ENCODE data around the gene KRTAP13-2. TPM values are rescaled to one million over a fixed set of nuclear protein-coding genes. Genes with fewer than 3 reads are reported as not detected.

Gene KRTAP13-2
- total and polyA plus RNA-seq, 2 experiments from 2014 or later: not detected

GRCh38 chr21:30326390-30326789 is 45.7 kb downstream of the KRTAP13-2 start:
- no peak overlapping the region for H3K27ac ChIP-seq
- no peaks in the 10 kb centered on the region for H3K27me3 ChIP-seq
- no peak overlapping the region for H3K4me3 ChIP-seq
- no peaks in the 10 kb centered on the region for H3K4me1 ChIP-seq (ENCODE audit: low read depth)
- DNase-seq (ENCODE audit: low read depth in 1 of 2, low spot score in 1 of 2): no peak
- no peaks in the 10 kb centered on the region for H3K36me3 ChIP-seq
- no peaks in the 10 kb centered on the region for H3K9me3 ChIP-seq (ENCODE audit: low read depth)
- no peak for TF ChIP-seq CTCF (IDR thresholded peaks at IDR 0.05; ENCODE audit: low read depth, low read length)

Other genes starting within 250 kb of the KRTAP13-2 start
- not detected in 2 replicates for gene CLDN17, start 205.5 kb downstream of the KRTAP13-2 start, total RNA-seq
- not detected in 2 replicates for gene CLDN17, start 205.5 kb downstream of the KRTAP13-2 start, polyA plus RNA-seq
- gene CLDN8, start 156.2 kb downstream of the KRTAP13-2 start, total RNA-seq: not detected in 2 replicates
- gene CLDN8, start 156.2 kb downstream of the KRTAP13-2 start, polyA plus RNA-seq: not detected in 2 replicates
- not detected in 2 replicates for gene KRTAP24-1, start 89.3 kb downstream of the KRTAP13-2 start, total RNA-seq
- not detected in 2 replicates for gene KRTAP24-1, start 89.3 kb downstream of the KRTAP13-2 start, polyA plus RNA-seq
- gene KRTAP25-1, start 82.8 kb downstream of the KRTAP13-2 start, total RNA-seq: not detected in 2 replicates
- not detected in 2 replicates for gene KRTAP25-1, start 82.8 kb downstream of the KRTAP13-2 start, polyA plus RNA-seq
- gene KRTAP26-1, start 52.0 kb downstream of the KRTAP13-2 start, total RNA-seq: not detected in 2 replicates
- not detected in 2 replicates for gene KRTAP26-1, start 52.0 kb downstream of the KRTAP13-2 start, polyA plus RNA-seq
- not detected in 2 replicates for gene KRTAP27-1, start 34.6 kb downstream of the KRTAP13-2 start, total RNA-seq
- not detected in 2 replicates for gene KRTAP27-1, start 34.6 kb downstream of the KRTAP13-2 start, polyA plus RNA-seq
- not detected in 2 replicates for gene KRTAP23-1, start 23.7 kb downstream of the KRTAP13-2 start, total RNA-seq
- not detected in 2 replicates for gene KRTAP23-1, start 23.7 kb downstream of the KRTAP13-2 start, polyA plus RNA-seq
- gene KRTAP13-1, start 23.8 kb upstream of the KRTAP13-2 start, total RNA-seq: not detected in 2 replicates
- gene KRTAP13-1, start 23.8 kb upstream of the KRTAP13-2 start, polyA plus RNA-seq: not detected in 2 replicates
- not detected in 2 replicates for gene KRTAP13-3, start 53.7 kb upstream of the KRTAP13-2 start, total RNA-seq
- not detected in 2 replicates for gene KRTAP13-3, start 53.7 kb upstream of the KRTAP13-2 start, polyA plus RNA-seq
- gene KRTAP13-4, start 57.9 kb upstream of the KRTAP13-2 start, total RNA-seq: not detected in 2 replicates
- not detected in 2 replicates for gene KRTAP13-4, start 57.9 kb upstream of the KRTAP13-2 start, polyA plus RNA-seq
- gene KRTAP15-1, start 68.0 kb upstream of the KRTAP13-2 start, total RNA-seq: not detected in 2 replicates
- gene KRTAP15-1, start 68.0 kb upstream of the KRTAP13-2 start, polyA plus RNA-seq: not detected in 2 replicates
- not detected in 2 replicates for gene KRTAP19-1, start 108.1 kb upstream of the KRTAP13-2 start, total RNA-seq
- gene KRTAP19-1, start 108.1 kb upstream of the KRTAP13-2 start, polyA plus RNA-seq: not detected in 2 replicates
- not detected in 2 replicates for gene KRTAP19-2, start 115.2 kb upstream of the KRTAP13-2 start, total RNA-seq
- gene KRTAP19-2, start 115.2 kb upstream of the KRTAP13-2 start, polyA plus RNA-seq: not detected in 2 replicates
- not detected in 2 replicates for gene KRTAP19-3, start 119.7 kb upstream of the KRTAP13-2 start, total RNA-seq
- gene KRTAP19-3, start 119.7 kb upstream of the KRTAP13-2 start, polyA plus RNA-seq: not detected in 2 replicates
- gene KRTAP19-4, start 124.9 kb upstream of the KRTAP13-2 start, total RNA-seq: not detected in 2 replicates
- not detected in 2 replicates for gene KRTAP19-4, start 124.9 kb upstream of the KRTAP13-2 start, polyA plus RNA-seq
- gene KRTAP19-5, start 129.9 kb upstream of the KRTAP13-2 start, total RNA-seq: not detected in 2 replicates
- not detected in 2 replicates for gene KRTAP19-5, start 129.9 kb upstream of the KRTAP13-2 start, polyA plus RNA-seq
- not detected in 2 replicates for gene KRTAP19-6, start 169.6 kb upstream of the KRTAP13-2 start, total RNA-seq
- not detected in 2 replicates for gene KRTAP19-6, start 169.6 kb upstream of the KRTAP13-2 start, polyA plus RNA-seq
- not detected in 2 replicates for gene KRTAP19-7, start 189.0 kb upstream of the KRTAP13-2 start, total RNA-seq
- gene KRTAP19-7, start 189.0 kb upstream of the KRTAP13-2 start, polyA plus RNA-seq: not detected in 2 replicates
- not detected in 2 replicates for gene KRTAP22-2, start 218.1 kb upstream of the KRTAP13-2 start, total RNA-seq
- not detected in 2 replicates for gene KRTAP22-2, start 218.1 kb upstream of the KRTAP13-2 start, polyA plus RNA-seq
- not detected in 2 replicates for gene KRTAP6-3, start 220.2 kb upstream of the KRTAP13-2 start, total RNA-seq
- gene KRTAP6-3, start 220.2 kb upstream of the KRTAP13-2 start, polyA plus RNA-seq: not detected in 2 replicates
- gene KRTAP6-2, start 226.6 kb upstream of the KRTAP13-2 start, total RNA-seq: not detected in 2 replicates
- gene KRTAP6-2, start 226.6 kb upstream of the KRTAP13-2 start, polyA plus RNA-seq: not detected in 2 replicates
- gene KRTAP22-1, start 228.8 kb upstream of the KRTAP13-2 start, total RNA-seq: not detected in 2 replicates
- gene KRTAP22-1, start 228.8 kb upstream of the KRTAP13-2 start, polyA plus RNA-seq: not detected in 2 replicates
- not detected in 2 replicates for gene KRTAP6-1, start 241.7 kb upstream of the KRTAP13-2 start, total RNA-seq
- gene KRTAP6-1, start 241.7 kb upstream of the KRTAP13-2 start, polyA plus RNA-seq: not detected in 2 replicates
- gene KRTAP20-1, start 244.2 kb upstream of the KRTAP13-2 start, total RNA-seq: not detected in 2 replicates
- gene KRTAP20-1, start 244.2 kb upstream of the KRTAP13-2 start, polyA plus RNA-seq: not detected in 2 replicates
- not detected in 2 replicates for gene KRTAP20-4, start 248.4 kb upstream of the KRTAP13-2 start, total RNA-seq
- gene KRTAP20-4, start 248.4 kb upstream of the KRTAP13-2 start, polyA plus RNA-seq: not detected in 2 replicates